ENCODE data around the gene DACH1. TPM values are rescaled to one million over a fixed set of nuclear protein-coding genes. Genes with fewer than 3 reads are reported as not detected.

DACH1 gene
- total RNA-seq, 1 donor from 2014 or later, result 1.6 TPM

- Histone ChIP-seq H2AFZ (ENCODE audit: low read depth, low read length) (no peak overlapping the region), H3K79me2 (ENCODE audit: insufficient read depth, low read length) (no peaks in the 10 kb centered on the region), H3K9me3 (ENCODE audit: insufficient read depth, low read depth, low read length) (no peaks in the 10 kb centered on the region), H3K4me2 (ENCODE audit: low read length) (no peak overlapping the region), H4K20me1 (ENCODE audit: insufficient read depth, low read length) (no peaks in the 10 kb centered on the region), H3K36me3 (ENCODE audit: insufficient read depth, low read length) (no peaks in the 10 kb centered on the region), H3K4me3 (ENCODE audit: insufficient read depth, low read depth, low read length) (no peak overlapping the region), H3K27ac (ENCODE audit: low read depth, low read length) (no peak overlapping the region), H3K9ac (ENCODE audit: low read length) (no peak overlapping the region), H3K4me1 (ENCODE audit: insufficient read depth, low read length) (no peaks in the 10 kb centered on the region), H3K27me3 (ENCODE audit: insufficient read depth, low read length) (no peaks in the 10 kb centered on the region)
- FAIRE-seq, result no peak
- no peak for DNase-seq (ENCODE audit: low read depth)
- Mint-ChIP-seq H3K27ac (ENCODE audit: unreplicated experiment) (no peak overlapping the region), H3K36me3 (ENCODE audit: low read depth, unreplicated experiment) (no peaks in the 10 kb centered on the region), H3K27me3 (ENCODE audit: low read depth, unreplicated experiment) (no peaks in the 10 kb centered on the region), H3K4me3 (ENCODE audit: unreplicated experiment) (no peak overlapping the region), H3K4me1 (ENCODE audit: low read depth, unreplicated experiment) (no peaks in the 10 kb centered on the region), H3K9me3 (ENCODE audit: unreplicated experiment) (no peaks in the 10 kb centered on the region)
- no peak for TF ChIP-seq EZH2 (IDR thresholded peaks at IDR 0.05; ENCODE audit: insufficient read depth, low read length)
- TF ChIP-seq, protein P1, sequence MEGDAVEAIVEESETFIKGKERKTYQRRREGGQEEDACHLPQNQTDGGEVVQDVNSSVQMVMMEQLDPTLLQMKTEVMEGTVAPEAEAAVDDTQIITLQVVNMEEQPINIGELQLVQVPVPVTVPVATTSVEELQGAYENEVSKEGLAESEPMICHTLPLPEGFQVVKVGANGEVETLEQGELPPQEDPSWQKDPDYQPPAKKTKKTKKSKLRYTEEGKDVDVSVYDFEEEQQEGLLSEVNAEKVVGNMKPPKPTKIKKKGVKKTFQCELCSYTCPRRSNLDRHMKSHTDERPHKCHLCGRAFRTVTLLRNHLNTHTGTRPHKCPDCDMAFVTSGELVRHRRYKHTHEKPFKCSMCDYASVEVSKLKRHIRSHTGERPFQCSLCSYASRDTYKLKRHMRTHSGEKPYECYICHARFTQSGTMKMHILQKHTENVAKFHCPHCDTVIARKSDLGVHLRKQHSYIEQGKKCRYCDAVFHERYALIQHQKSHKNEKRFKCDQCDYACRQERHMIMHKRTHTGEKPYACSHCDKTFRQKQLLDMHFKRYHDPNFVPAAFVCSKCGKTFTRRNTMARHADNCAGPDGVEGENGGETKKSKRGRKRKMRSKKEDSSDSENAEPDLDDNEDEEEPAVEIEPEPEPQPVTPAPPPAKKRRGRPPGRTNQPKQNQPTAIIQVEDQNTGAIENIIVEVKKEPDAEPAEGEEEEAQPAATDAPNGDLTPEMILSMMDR (IDR thresholded peaks at IDR 0.05; ENCODE audit: insufficient read depth, low read depth, low read length), result no peak
Measured at GRCh38 chr13:71489041-71489440, 378.0 kb downstream of the DACH1 start.

DNA sequence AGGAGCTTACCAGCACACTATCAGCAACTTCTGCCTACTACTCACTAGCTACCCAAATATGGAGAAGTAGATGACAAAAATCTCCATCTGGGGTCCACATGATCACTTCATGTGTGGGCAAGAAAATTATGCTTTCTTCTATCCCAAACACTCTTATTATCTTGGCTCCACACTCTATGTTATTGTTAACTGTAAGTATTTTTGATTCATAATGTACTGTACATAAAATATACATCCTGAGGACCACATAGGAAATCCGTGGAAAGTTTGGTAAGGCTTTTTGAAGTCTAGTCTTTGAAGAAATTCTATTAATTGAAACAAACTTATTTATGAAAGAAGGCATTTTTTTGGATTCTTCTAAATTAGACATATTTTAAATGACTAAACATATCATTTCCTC, 378.8 kb downstream of the DACH1 start:
- Mint-ChIP-seq H3K9me3 (ENCODE audit: unreplicated experiment) (no peaks in the 10 kb centered on the region), H3K4me1 (ENCODE audit: low read depth, unreplicated experiment) (no peaks in the 10 kb centered on the region), H3K27ac (ENCODE audit: unreplicated experiment) (no peak overlapping the region), H3K36me3 (ENCODE audit: low read depth, unreplicated experiment) (no peaks in the 10 kb centered on the region), H3K27me3 (ENCODE audit: low read depth, unreplicated experiment) (no peaks in the 10 kb centered on the region), H3K4me3 (ENCODE audit: unreplicated experiment) (no peak overlapping the region)
- Histone ChIP-seq H3K4me1 (ENCODE audit: insufficient read depth, low read length) (no peaks in the 10 kb centered on the region), H3K9ac (ENCODE audit: low read length) (no peak overlapping the region), H3K27me3 (ENCODE audit: insufficient read depth, low read length) (no peaks in the 10 kb centered on the region), H3K9me3 (ENCODE audit: insufficient read depth, low read depth, low read length) (no peaks in the 10 kb centered on the region), H2AFZ (ENCODE audit: low read depth, low read length) (no peak overlapping the region), H3K27ac (ENCODE audit: low read depth, low read length) (no peak overlapping the region), H4K20me1 (ENCODE audit: insufficient read depth, low read length) (no peaks in the 10 kb centered on the region), H3K79me2 (ENCODE audit: insufficient read depth, low read length) (no peaks in the 10 kb centered on the region), H3K4me3 (ENCODE audit: insufficient read depth, low read depth, low read length) (no peak overlapping the region), H3K4me2 (ENCODE audit: low read length) (no peak overlapping the region), H3K36me3 (ENCODE audit: insufficient read depth, low read length) (no peaks in the 10 kb centered on the region)
- TF ChIP-seq, protein P1 (IDR thresholded peaks at IDR 0.05; ENCODE audit: insufficient read depth, low read depth, low read length), result no peak
- TF ChIP-seq EZH2 (IDR thresholded peaks at IDR 0.05; ENCODE audit: insufficient read depth, low read length), result no peak
- DNase-seq (ENCODE audit: low read depth), result no peak
- FAIRE-seq, result no peak

GRCh38 chr13:71485913-71486312, 381.1 kb downstream of the DACH1 start:
- no peak overlapping the region for H3K9ac ChIP-seq (ENCODE audit: low read length)
- no peaks in the 10 kb centered on the region for H4K20me1 ChIP-seq (ENCODE audit: insufficient read depth, low read length)
- H3K4me3 ChIP-seq (ENCODE audit: insufficient read depth, low read depth, low read length), result no peak overlapping the region
- Mint-ChIP-seq H3K4me3 (ENCODE audit: unreplicated experiment) (no peak overlapping the region), H3K27ac (ENCODE audit: unreplicated experiment) (no peak overlapping the region), H3K4me1 (ENCODE audit: low read depth, unreplicated experiment) (no peaks in the 10 kb centered on the region), H3K9me3 (ENCODE audit: unreplicated experiment) (no peaks in the 10 kb centered on the region), H3K27me3 (ENCODE audit: low read depth, unreplicated experiment) (no peaks in the 10 kb centered on the region), H3K36me3 (ENCODE audit: low read depth, unreplicated experiment) (no peaks in the 10 kb centered on the region)
- H3K4me2 ChIP-seq (ENCODE audit: low read length), result no peak overlapping the region
- no peaks in the 10 kb centered on the region for H3K36me3 ChIP-seq (ENCODE audit: insufficient read depth, low read length)
- H3K27me3 ChIP-seq (ENCODE audit: insufficient read depth, low read length), result no peaks in the 10 kb centered on the region
- no peak overlapping the region for H2AFZ ChIP-seq (ENCODE audit: low read depth, low read length)
- no peaks in the 10 kb centered on the region for H3K9me3 ChIP-seq (ENCODE audit: insufficient read depth, low read depth, low read length)
- no peak for TF ChIP-seq EZH2 (IDR thresholded peaks at IDR 0.05; ENCODE audit: insufficient read depth, low read length)
- TF ChIP-seq, protein P1 (IDR thresholded peaks at IDR 0.05; ENCODE audit: insufficient read depth, low read depth, low read length), result no peak
- no peaks in the 10 kb centered on the region for H3K4me1 ChIP-seq (ENCODE audit: insufficient read depth, low read length)
- no peak for FAIRE-seq
- H3K79me2 ChIP-seq (ENCODE audit: insufficient read depth, low read length), result no peaks in the 10 kb centered on the region
- no peak overlapping the region for H3K27ac ChIP-seq (ENCODE audit: low read depth, low read length)
- DNase-seq (ENCODE audit: low read depth), result no peak
